ENCODE results near the gene ZNF559.

Gene ZNF559

DNA sequence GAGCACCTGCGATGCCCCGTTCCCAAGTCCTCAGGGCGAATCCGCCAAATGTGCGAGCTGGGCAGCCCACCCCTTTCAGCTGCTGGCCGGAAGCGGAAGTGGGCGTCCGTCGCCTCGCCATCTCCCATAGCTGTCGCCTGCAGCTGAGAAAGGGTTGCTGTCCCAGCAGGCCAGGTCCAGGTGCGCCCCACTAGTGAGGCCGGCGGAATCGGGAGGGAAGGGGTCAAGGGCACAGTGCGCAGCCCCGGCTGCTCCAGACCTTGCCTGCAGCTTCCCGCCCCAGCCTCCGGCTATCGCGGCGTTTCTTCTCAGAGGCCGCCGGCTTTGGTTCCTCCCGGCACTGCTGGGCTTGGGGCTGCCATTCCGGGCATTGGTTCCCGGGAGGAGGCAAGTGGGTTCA is 38.9 kb downstream of the ZNF559 start, which contains the start of gene ZNF177:
Gene ZNF177, plus strand, starts transcription at position 109 of the 400 bp plus-strand sequence. CDS start 15,299 bp downstream, outside the sequence.
- DNase-seq, result no peak

DNA sequence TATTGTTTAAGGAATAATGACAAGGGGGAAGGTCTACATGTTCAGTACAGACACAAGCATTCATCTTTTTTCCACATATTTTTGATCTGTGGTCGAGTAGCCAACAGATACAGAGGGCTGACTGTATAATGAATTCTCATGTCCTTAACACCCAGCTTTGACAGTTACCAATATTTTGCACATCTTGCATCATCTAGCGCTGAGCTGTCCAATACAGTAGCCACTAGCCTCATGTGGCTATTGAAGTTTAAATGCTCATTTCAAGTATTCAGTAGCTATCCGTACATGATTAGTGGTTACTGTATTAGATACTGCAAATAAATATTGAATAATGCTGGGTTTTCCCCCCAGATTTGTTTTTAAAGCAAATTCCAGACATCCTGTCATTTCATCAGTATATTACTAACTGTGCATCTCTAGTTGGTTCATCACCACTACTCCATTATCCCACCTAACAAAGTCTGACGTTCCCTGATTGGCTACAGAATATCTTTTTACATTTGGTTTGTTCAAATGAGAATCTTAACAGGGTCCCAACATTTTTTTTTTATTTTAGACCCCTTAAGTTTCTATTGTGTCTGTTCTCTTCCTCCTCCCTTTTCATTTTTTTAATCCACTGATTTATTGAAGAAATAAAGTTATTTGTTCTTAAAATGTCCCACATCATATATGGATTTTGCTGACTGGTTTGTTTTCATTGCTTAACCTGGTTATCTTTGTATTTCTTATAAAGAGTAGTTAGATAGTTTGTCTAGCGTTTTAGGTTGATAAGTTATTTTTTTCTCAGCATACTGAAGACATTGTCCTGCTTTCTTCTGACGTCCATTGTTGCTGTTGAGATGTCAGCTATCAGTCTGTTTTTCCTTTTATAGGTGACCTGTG is 47.0 kb downstream of the ZNF559 start:
- DNase-seq, result no peak

DNA sequence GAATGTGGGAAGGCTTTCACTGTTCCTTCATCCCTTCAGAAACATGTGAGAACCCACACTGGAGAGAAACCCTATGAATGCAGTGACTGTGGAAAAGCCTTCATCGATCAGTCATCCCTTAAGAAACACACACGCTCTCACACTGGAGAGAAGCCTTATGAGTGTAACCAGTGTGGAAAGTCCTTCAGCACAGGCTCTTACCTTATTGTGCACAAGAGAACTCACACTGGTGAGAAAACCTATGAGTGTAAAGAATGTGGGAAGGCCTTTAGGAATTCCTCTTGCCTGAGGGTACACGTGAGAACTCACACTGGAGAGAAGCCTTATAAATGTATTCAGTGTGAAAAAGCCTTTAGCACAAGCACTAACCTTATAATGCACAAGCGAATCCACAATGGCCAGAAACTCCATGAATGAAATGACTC is 57.4 kb downstream of the ZNF559 start:
- no peak for DNase-seq

Measured in CD4-positive, alpha-beta T cell treated with Interleukin-6 for 4 hours (primary cell).